SK-N-SH (cell line): ENCODE results near the gene SNN.

Source experiments
- POLR2AphosphoS5 ChIP-seq: IDR thresholded peaks from 2 replicates; pipeline ENCODE4 v1.6.1; 2012; ENCODE audit warnings: low read depth, low read length
- RCOR1 ChIP-seq: fragments of 150-350 bp; IDR thresholded peaks from 2 replicates; pipeline ENCODE4 v1.6.1; 2017; ENCODE audit warnings: antibody characterized with exemption, low read length
- YY1 ChIP-seq: IDR thresholded peaks from 2 replicates; pipeline ENCODE4 v1.4.0; 2012; ENCODE audit warnings: low read depth, mild to moderate bottlenecking

GRCh38 chr16:11696266-11697012 lies 28.2 kb downstream of the SNN start:
- TF ChIP-seq RCOR1 = no peak
- TF ChIP-seq POLR2AphosphoS5 = no peak
- no peak for TF ChIP-seq YY1
